C4-2B (cell line): ENCODE data around the gene SLAMF8.

ENCODE experiments used
- CTCF ChIP-seq: fragments of 450-650 bp; conservative IDR thresholded peaks from 2 replicates; pipeline ENCODE4 v1.5.1; 2017; ENCODE audit warnings: mild to moderate bottlenecking
- ZFX ChIP-seq: fragments of 450-650 bp; IDR thresholded peaks from 2 replicates; pipeline ENCODE4 v1.6.1; 2017

GRCh38 chr1:159835862-159836525 lies 9.3 kb downstream of the SLAMF8 start:
- no peak for TF ChIP-seq CTCF
- TF ChIP-seq ZFX, result no peak
